H1 (cell line): ENCODE data around the gene FAM43B. TPM values are rescaled to one million over a fixed set of nuclear protein-coding genes. Genes with fewer than 3 reads are reported as not detected.

Experiments
- CTCF ChIA-PET: fragments of 300-600 bp; sonication (Branson Sonifier 250); formaldehyde crosslinking; loops from one replicate; lab custom pipeline; 2021; ENCODE audit not compliant: partially characterized antibody; lab: Charles Lee
- POLR2A ChIA-PET: fragments of 300-600 bp; sonication (Branson Sonifier 250); formaldehyde crosslinking; loops from one replicate; lab custom pipeline; 2021; ENCODE audit warnings: inconsistent platforms; ENCODE audit not compliant: partially characterized antibody; lab: Charles Lee
- DNase-seq, 2 experiments: peaks; one replicate each; pipeline versions ENCODE4 v3.0.0 to v3.0.0-alpha.2; 2010 to 2022; ENCODE audit warnings: low spot score in 2 of 2, low read depth in 1 of 2, mixed read lengths in 1 of 2
- FAIRE-seq: peaks from 2 replicates; lab custom pipeline; 2011; peaks lifted over from hg19 to GRCh38; lab: Jason Lieb, UNC
- H2AFZ ChIP-seq: 2 replicates; pipeline ENCODE4 v1.8.1; 2012; ENCODE audit warnings: low read length, inconsistent platforms
- H2AK5ac ChIP-seq: 2 replicates; pipeline ENCODE4 v1.6.1; 2013; ENCODE audit warnings: low read depth, low read length
- H2BK120ac ChIP-seq: replicated peaks from 2 replicates; pipeline ENCODE3; 2013; ENCODE audit warnings: low read depth, low read length, inconsistent platforms
- H2BK12ac ChIP-seq: 2 replicates; pipeline ENCODE4 v1.6.1; 2013; ENCODE audit warnings: low read depth, low read length
- H2BK15ac ChIP-seq: 2 replicates; pipeline ENCODE4 v1.6.1; 2013; ENCODE audit warnings: low read length
- H2BK20ac ChIP-seq: 2 replicates; pipeline ENCODE4 v1.6.1; 2013; ENCODE audit warnings: low read length
- H2BK5ac ChIP-seq: 2 replicates; pipeline ENCODE4 v1.6.1; 2013; ENCODE audit warnings: low read depth, low read length
- H3K14ac ChIP-seq: 2 replicates; pipeline ENCODE4 v1.6.1; 2013; ENCODE audit warnings: inconsistent platforms; ENCODE audit not compliant: insufficient read length
- H3K18ac ChIP-seq: 2 replicates; pipeline ENCODE4 v1.6.1; 2013; ENCODE audit warnings: low read length; ENCODE audit errors: extremely low read depth
- H3K23ac ChIP-seq: 2 replicates; pipeline ENCODE4 v1.6.1; 2013; ENCODE audit warnings: inconsistent platforms; ENCODE audit not compliant: insufficient read length
- H3K23me2 ChIP-seq: 2 replicates; pipeline ENCODE4 v1.6.1; 2013; ENCODE audit warnings: low read depth, low read length
- H3K27ac ChIP-seq: 2 replicates; pipeline ENCODE4 v1.6.1; 2011; ENCODE audit warnings: low read depth, low read length, inconsistent platforms
- H3K27me3 ChIP-seq, 4 experiments: replicated peaks in 1 of 4; 1 replicate in 1 of 4; 2 replicates in 3 of 4; pipeline versions ENCODE4 v1.6.1 to v1.8.1; 2011 to 2013; ENCODE audit warnings: low read length in 3 of 4, mild to moderate bottlenecking in 3 of 4, inconsistent platforms in 2 of 4, mixed read lengths in 2 of 4, moderate library complexity in 1 of 4; ENCODE audit not compliant: control insufficient read depth in 3 of 4, insufficient read depth in 3 of 4; ENCODE audit errors: extremely low read depth in 1 of 4
- H3K36me3 ChIP-seq, 4 experiments: 2 replicates each; pipeline versions ENCODE4 v1.6.1 to v1.8.1; 2011 to 2013; ENCODE audit warnings: mild to moderate bottlenecking in 4 of 4, low read length in 3 of 4, moderate library complexity in 2 of 4, control low read depth in 1 of 4, inconsistent platforms in 1 of 4; ENCODE audit not compliant: insufficient read depth in 4 of 4, control insufficient read depth in 2 of 4
- H3K4ac ChIP-seq: replicated peaks from 2 replicates; pipeline ENCODE3; 2013; ENCODE audit warnings: low read length, low read depth, mixed read lengths, inconsistent platforms; ENCODE audit not compliant: insufficient read length
- H3K4me1 ChIP-seq, 4 experiments: replicated peaks in 1 of 4; 1 replicate in 1 of 4; 2 replicates in 3 of 4; pipeline versions ENCODE4 v1.6.1 to v1.8.1; 2011 to 2013; ENCODE audit warnings: low read length in 3 of 4, inconsistent platforms in 2 of 4, mixed read lengths in 1 of 4; ENCODE audit not compliant: insufficient read depth in 4 of 4, control insufficient read depth in 3 of 4
- H3K4me2 ChIP-seq, 2 experiments: 2 replicates each; pipeline versions ENCODE4 v1.6.1 to v1.8.1; 2011 to 2013; ENCODE audit warnings: low read depth in 2 of 2, low read length in 2 of 2, control low read depth in 1 of 2, inconsistent platforms in 1 of 2, mild to moderate bottlenecking in 1 of 2; ENCODE audit not compliant: insufficient read depth in 1 of 2
- H3K4me3 ChIP-seq, 4 experiments: fragments of 200-600, 300-600 bp in 1 of 4; sonication (generic), shearing (Covaris generic), sonication (Bioruptor Twin) in 1 of 4; 2 replicates each; pipeline versions ENCODE4 v1.5.1 to v1.8.1; 2011 to 2016; ENCODE audit warnings: low read length in 4 of 4, low read depth in 3 of 4, control low read depth in 2 of 4, inconsistent platforms in 2 of 4, mild to moderate bottlenecking in 2 of 4, mixed read lengths in 1 of 4, moderate library complexity in 1 of 4; ENCODE audit not compliant: insufficient read depth in 2 of 4; ENCODE audit errors: extremely low read depth in 1 of 4
- H3K56ac ChIP-seq: replicated peaks from 2 replicates; pipeline ENCODE3; 2013; ENCODE audit warnings: low read depth, mild to moderate bottlenecking, mixed read lengths, low read length, inconsistent platforms; ENCODE audit not compliant: insufficient read length
- H3K79me1 ChIP-seq: 2 replicates; pipeline ENCODE4 v1.6.1; 2013; ENCODE audit warnings: low read depth, low read length, control low read depth
- H3K79me2 ChIP-seq, 2 experiments: 2 replicates each; pipeline versions ENCODE4 v1.6.1 to v1.8.1; 2012 to 2013; ENCODE audit warnings: low read length in 2 of 2, mild to moderate bottlenecking in 2 of 2, inconsistent platforms in 1 of 2; ENCODE audit not compliant: insufficient read depth in 2 of 2, control insufficient read depth in 1 of 2
- H3K9ac ChIP-seq, 4 experiments: replicated peaks in 1 of 4; 1 replicate in 1 of 4; 2 replicates in 3 of 4; pipeline versions ENCODE4 v1.6.1 to v1.8.1; 2011 to 2013; ENCODE audit warnings: low read depth in 3 of 4, low read length in 3 of 4, control low read depth in 2 of 4, mild to moderate bottlenecking in 2 of 4, moderate library complexity in 2 of 4, inconsistent platforms in 1 of 4; ENCODE audit errors: extremely low read depth in 1 of 4
- H3K9me3 ChIP-seq, 2 experiments: 2 replicates each; pipeline versions ENCODE4 v1.6.1 to v1.8.1; 2012 to 2013; ENCODE audit warnings: mild to moderate bottlenecking in 2 of 2, moderate library complexity in 2 of 2, control low read depth in 1 of 2, inconsistent platforms in 1 of 2, low read depth in 1 of 2, low read length in 1 of 2, mixed read lengths in 1 of 2; ENCODE audit not compliant: insufficient read depth in 2 of 2
- H4K20me1 ChIP-seq, 2 experiments: replicated peaks in 1 of 2; 2 replicates each; pipeline versions ENCODE3 to v1.8.1; 2011 to 2013; ENCODE audit warnings: inconsistent platforms in 2 of 2, low read length in 2 of 2, mild to moderate bottlenecking in 1 of 2; ENCODE audit not compliant: insufficient read depth in 2 of 2, control insufficient read depth in 1 of 2
- H4K5ac ChIP-seq: 2 replicates; pipeline ENCODE4 v1.6.1; 2013; ENCODE audit warnings: low read length, low read depth, mixed read lengths, inconsistent platforms; ENCODE audit not compliant: insufficient read length
- H4K8ac ChIP-seq: 2 replicates; pipeline ENCODE4 v1.8.0; 2013; ENCODE audit warnings: mild to moderate bottlenecking, moderate library complexity, low read length, inconsistent platforms; ENCODE audit not compliant: insufficient read depth; ENCODE audit errors: extremely low read depth
- H4K91ac ChIP-seq: replicated peaks from 2 replicates; pipeline ENCODE3; 2013; ENCODE audit warnings: low read length, mixed read lengths, inconsistent platforms; ENCODE audit not compliant: insufficient read length
- CBX5 ChIP-seq: fragments of 300-800, 300-1000 bp; sonication (generic); IDR thresholded peaks from 2 replicates; pipeline ENCODE4 v1.7.1; 2016; ENCODE audit warnings: antibody characterized with exemption, low read length, low read depth
- CHD2 ChIP-seq: IDR thresholded peaks from 2 replicates; pipeline ENCODE4 v1.6.1; 2012; ENCODE audit warnings: low read length, improper control_type of control experiment
- FOSL1 ChIP-seq: IDR thresholded peaks from 2 replicates; pipeline ENCODE4 v1.6.1; 2011; ENCODE audit warnings: mild to moderate bottlenecking, low read depth, low read length, moderate library complexity; ENCODE audit not compliant: insufficient read depth
- GTF2F1 ChIP-seq: IDR thresholded peaks from 2 replicates; pipeline ENCODE4 v1.6.1; 2012; ENCODE audit warnings: low read depth, low read length, improper control_type of control experiment, borderline replicate concordance
- HDAC6 ChIP-seq: IDR thresholded peaks from one replicate; pipeline ENCODE4 v1.7.1; 2012; ENCODE audit warnings: low read depth, mild to moderate bottlenecking, inconsistent platforms, low read length, moderate library complexity
- JUN ChIP-seq: IDR thresholded peaks from 2 replicates; pipeline ENCODE4 v1.6.1; 2011; ENCODE audit warnings: low read depth, mild to moderate bottlenecking, improper control_type of control experiment, low read length
- KDM4A ChIP-seq: IDR thresholded peaks from one replicate; pipeline ENCODE4 v1.7.1; 2012; ENCODE audit warnings: low read depth, mild to moderate bottlenecking, moderate library complexity, low read length, inconsistent platforms; ENCODE audit not compliant: severe bottlenecking
- POLR2A ChIP-seq, 2 experiments: IDR thresholded peaks; 1 replicate in 1 of 2; 2 replicates in 1 of 2; pipeline ENCODE4 v1.6.1; 2011; ENCODE audit warnings: low read depth in 2 of 2, low read length in 2 of 2, mild to moderate bottlenecking in 2 of 2; ENCODE audit errors: control extremely low read depth in 1 of 2
- RNF2 ChIP-seq: fragments of 200-900, 300-1000 bp; sonication (generic); IDR thresholded peaks from 2 replicates; pipeline ENCODE4 v1.7.1; 2016; ENCODE audit warnings: borderline replicate concordance, low read depth, mild to moderate bottlenecking, antibody characterized with exemption, low read length; ENCODE audit not compliant: poor library complexity, severe bottlenecking; ENCODE audit errors: missing control alignments
- SIRT6 ChIP-seq: IDR thresholded peaks from one replicate; pipeline ENCODE4 v1.7.1; 2012; ENCODE audit warnings: low read length, inconsistent platforms
- SP1 ChIP-seq: IDR thresholded peaks from 2 replicates; pipeline ENCODE4 v1.6.1; 2011; ENCODE audit warnings: low read depth, low read length
- SP2 ChIP-seq: IDR thresholded peaks from 2 replicates; pipeline ENCODE4 v1.6.1; 2012; ENCODE audit warnings: mild to moderate bottlenecking, low read length, inconsistent platforms
- SUZ12 ChIP-seq: fragments of 200-600 bp; sonication (generic); IDR thresholded peaks from 2 replicates; pipeline ENCODE4 v1.6.1; 2012; ENCODE audit warnings: mild to moderate bottlenecking, inconsistent platforms, low read length, moderate library complexity, mixed read lengths
- TAF7 ChIP-seq: optimal IDR thresholded peaks from 2 replicates; pipeline ENCODE3; 2011; ENCODE audit warnings: low read depth, mild to moderate bottlenecking, inconsistent platforms, low read length, moderate library complexity, borderline replicate concordance
- WGBS, 2 experiments: shearing (Covaris generic) in 1 of 2; methylation state at CpG; one replicate each; pipeline versions ENCODE4 v1.1.6 to v1.1.7; 2013 to 2015; ENCODE audit warnings: low lambda C conversion rate in 2 of 2, mixed read lengths in 2 of 2, inconsistent platforms in 1 of 2, low coverage in 1 of 2, missing lambda C conversion rate in 1 of 2; ENCODE audit not compliant: insufficient replicate concordance in 2 of 2, insufficient coverage in 1 of 2, insufficient read length in 1 of 2; ENCODE audit errors: extremely low coverage in 1 of 2, missing lambda C conversion rate in 1 of 2; 5-methylcytosine and 5-hydroxymethylcytosine counted together
- polyA plus RNA-seq, 7 experiments: library from polyadenylated mRNA; depleted of rRNA in 3 of 7; stranded (reverse) in 5 of 7; unstranded in 2 of 7; fragments of >200 nt in 5 of 7; fragments of 200-250 nt in 2 of 7; gene quantifications; 1 replicate in 5 of 7; 2 replicates in 1 of 7; 4 replicates in 1 of 7; pipeline versions ENCODE4 v1.2.1 to v1.2.3, GENCODE V29; 2011 to 2013; ENCODE audit warnings: missing spikeins in 2 of 7, mixed read lengths in 2 of 7
- total RNA-seq: library from RNA; stranded (reverse); fragmentation: NEBNext Ultra II Directional; extraction: Animal tissue kit (Norgen Biotek cat#: 25700); gene quantifications from 2 replicates; pipeline ENCODE4 v1.2.1, GENCODE V29; 2021
- TF ChIP-seq, protein P1 (sequence below): IDR thresholded peaks from 2 replicates; pipeline ENCODE4 v1.6.1; 2012; ENCODE audit warnings: inconsistent platforms

Gene FAM43B
- total and polyA plus RNA-seq, 2 of the 8 experiments (the other 6 are each of a cell fraction or from before 2014, with no cell fraction given) = 0.88 to 2.2 TPM

DNA sequence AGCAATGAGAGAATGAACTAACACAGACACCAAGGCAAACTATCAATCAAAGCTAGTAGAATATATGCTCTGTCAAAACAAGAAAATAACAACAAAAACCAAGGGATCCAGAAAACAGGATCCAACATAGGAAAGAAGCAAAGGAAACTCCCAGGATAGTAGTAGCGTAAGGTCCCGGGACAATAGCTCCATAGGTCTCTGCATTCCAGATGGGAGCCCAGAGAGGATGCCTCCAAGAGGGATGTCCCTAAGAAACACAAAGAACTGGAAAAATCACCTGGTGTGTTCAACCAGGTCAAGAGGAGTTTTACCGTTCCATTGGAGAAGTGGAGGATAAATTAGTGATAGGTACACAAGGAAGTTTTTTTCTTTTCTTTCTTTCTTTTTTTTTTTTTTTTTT, 5.7 kb upstream of the FAM43B start:
- no peak overlapping the region for H4K91ac ChIP-seq
- no peak overlapping the region for H4K8ac ChIP-seq
- TF ChIP-seq KDM4A = no peak
- no peak for TF ChIP-seq CHD2
- TF ChIP-seq GTF2F1 = no peak
- TF ChIP-seq SIRT6 = no peak
- no peak for TF ChIP-seq CBX5
- no peak for TF ChIP-seq SP1
- TF ChIP-seq SP2 = no peak
- TF ChIP-seq HDAC6 = no peak
- no peak for TF ChIP-seq SUZ12
- TF ChIP-seq POLR2A (IDR thresholded peaks at IDR 0.05; ENCODE audit: control extremely low read depth in 1 of 2, low read depth in 2 of 2, low read length in 2 of 2) = no peak
- TF ChIP-seq RNF2 = no peak
- TF ChIP-seq JUN = no peak
- TF ChIP-seq, protein P1, sequence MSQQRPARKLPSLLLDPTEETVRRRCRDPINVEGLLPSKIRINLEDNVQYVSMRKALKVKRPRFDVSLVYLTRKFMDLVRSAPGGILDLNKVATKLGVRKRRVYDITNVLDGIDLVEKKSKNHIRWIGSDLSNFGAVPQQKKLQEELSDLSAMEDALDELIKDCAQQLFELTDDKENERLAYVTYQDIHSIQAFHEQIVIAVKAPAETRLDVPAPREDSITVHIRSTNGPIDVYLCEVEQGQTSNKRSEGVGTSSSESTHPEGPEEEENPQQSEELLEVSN = no peak
- no peak for TF ChIP-seq FOSL1
- no peak for TF ChIP-seq TAF7
- no peak overlapping the region for H3K18ac ChIP-seq
- H2BK20ac ChIP-seq = no peak overlapping the region
- no peak overlapping the region for H4K5ac ChIP-seq
- no peaks in the 10 kb centered on the region for H3K9me3 ChIP-seq
- FAIRE-seq (no peak), DNase-seq (no peak)
- no peak overlapping the region for H3K23ac ChIP-seq
- 72% methylated on average over 3 of the region's 3 CpGs; no CpG with 5 or more reads in 1 of the 2 experiments for WGBS, 2 experiments
- no peaks in the 10 kb centered on the region; the same call in 1 of the 2 replicates for H3K23me2 ChIP-seq
- H2AK5ac ChIP-seq = no peak overlapping the region
- H3K4me1 ChIP-seq = peaks cover 0 to under 1% (median under 1%) of the 10 kb centered on the region in 4 experiments; a peak in 2 of 7 replicates
- no peak overlapping the region for H2BK15ac ChIP-seq
- H4K20me1 ChIP-seq = no peaks in the 10 kb centered on the region
- H3K27me3 ChIP-seq = peaks cover 3 to 13% (median 10%) of the 10 kb centered on the region in 4 experiments
- H2BK5ac ChIP-seq = no peak overlapping the region
- no peak overlapping the region for H3K56ac ChIP-seq
- H3K79me1 ChIP-seq = no peaks in the 10 kb centered on the region
- no peak overlapping the region for H2AFZ ChIP-seq
- no peak overlapping the region for H2BK120ac ChIP-seq
- H3K27ac ChIP-seq = no peak overlapping the region
- H3K36me3 ChIP-seq = no peaks in the 10 kb centered on the region
- no peak overlapping the region for H3K4me2 ChIP-seq
- ChIA-PET POLR2A (no interaction called here), CTCF (interaction anchor here (1.1 kb wide), 1 partner anchor 28 kb away, joined by 3 read pairs; no protein-coding TSS in a partner anchor)
- no peak overlapping the region for H3K14ac ChIP-seq
- H3K4ac ChIP-seq = no peak overlapping the region
- no peaks in the 10 kb centered on the region for H3K79me2 ChIP-seq
- no peak overlapping the region for H3K4me3 ChIP-seq
- no peak overlapping the region for H2BK12ac ChIP-seq
- H3K9ac ChIP-seq = no peak overlapping the region
